ENCODE data around the gene SLC25A30.

The SLC25A30 gene

DNA sequence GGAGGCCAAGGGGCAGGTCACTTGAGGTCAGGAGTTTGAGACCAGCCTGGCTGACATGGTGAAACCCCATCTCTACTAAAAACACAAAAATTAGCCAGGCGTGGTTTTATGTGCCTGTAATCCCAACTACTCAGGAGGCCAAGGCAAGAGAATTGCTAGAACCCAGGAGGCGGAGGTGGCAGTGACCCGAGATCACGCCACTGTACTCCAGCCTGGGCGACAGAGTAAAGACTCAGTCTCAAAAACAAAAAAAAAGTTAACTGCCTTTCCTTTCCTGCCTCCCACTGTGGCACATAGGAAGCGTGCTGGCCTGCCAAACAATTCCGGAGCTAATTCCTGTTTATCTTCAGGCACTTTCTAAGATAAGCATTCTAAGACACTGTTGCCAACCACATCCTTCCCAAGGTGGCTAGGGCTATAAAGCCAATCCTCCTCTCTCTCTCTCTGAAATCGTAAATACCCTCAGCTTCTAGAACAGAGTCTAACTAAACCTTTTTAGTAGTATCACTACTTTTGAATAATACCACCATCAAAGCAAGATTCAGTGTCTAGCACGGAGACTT lies 21.6 kb downstream of the SLC25A30 start:
- no peaks in the 10 kb centered on the region for H3K27me3 ChIP-seq (ENCODE audit: insufficient read depth, poor library complexity, severe bottlenecking)
- H3K4me3 ChIP-seq (replicated peaks; ENCODE audit: insufficient read depth, low read length): no peak overlapping the region
- H3K27ac ChIP-seq (replicated peaks): no peak overlapping the region
- DNase-seq (ENCODE audit: low read depth in 1 of 2, low spot score in 1 of 2): no peak
- TF ChIP-seq, protein P1, sequence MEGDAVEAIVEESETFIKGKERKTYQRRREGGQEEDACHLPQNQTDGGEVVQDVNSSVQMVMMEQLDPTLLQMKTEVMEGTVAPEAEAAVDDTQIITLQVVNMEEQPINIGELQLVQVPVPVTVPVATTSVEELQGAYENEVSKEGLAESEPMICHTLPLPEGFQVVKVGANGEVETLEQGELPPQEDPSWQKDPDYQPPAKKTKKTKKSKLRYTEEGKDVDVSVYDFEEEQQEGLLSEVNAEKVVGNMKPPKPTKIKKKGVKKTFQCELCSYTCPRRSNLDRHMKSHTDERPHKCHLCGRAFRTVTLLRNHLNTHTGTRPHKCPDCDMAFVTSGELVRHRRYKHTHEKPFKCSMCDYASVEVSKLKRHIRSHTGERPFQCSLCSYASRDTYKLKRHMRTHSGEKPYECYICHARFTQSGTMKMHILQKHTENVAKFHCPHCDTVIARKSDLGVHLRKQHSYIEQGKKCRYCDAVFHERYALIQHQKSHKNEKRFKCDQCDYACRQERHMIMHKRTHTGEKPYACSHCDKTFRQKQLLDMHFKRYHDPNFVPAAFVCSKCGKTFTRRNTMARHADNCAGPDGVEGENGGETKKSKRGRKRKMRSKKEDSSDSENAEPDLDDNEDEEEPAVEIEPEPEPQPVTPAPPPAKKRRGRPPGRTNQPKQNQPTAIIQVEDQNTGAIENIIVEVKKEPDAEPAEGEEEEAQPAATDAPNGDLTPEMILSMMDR (IDR thresholded peaks at IDR 0.05; ENCODE audit: insufficient read depth, low read length): no peak
- TF ChIP-seq GABPA (IDR thresholded peaks at IDR 0.05; ENCODE audit: low read depth) (no peak), POLR2AphosphoS5 (IDR thresholded peaks at IDR 0.05; ENCODE audit: low read depth) (no peak), SPI1 (IDR thresholded peaks at IDR 0.05; ENCODE audit: borderline replicate concordance, low read depth) (no peak)
- TF ChIP-seq, protein P2, sequence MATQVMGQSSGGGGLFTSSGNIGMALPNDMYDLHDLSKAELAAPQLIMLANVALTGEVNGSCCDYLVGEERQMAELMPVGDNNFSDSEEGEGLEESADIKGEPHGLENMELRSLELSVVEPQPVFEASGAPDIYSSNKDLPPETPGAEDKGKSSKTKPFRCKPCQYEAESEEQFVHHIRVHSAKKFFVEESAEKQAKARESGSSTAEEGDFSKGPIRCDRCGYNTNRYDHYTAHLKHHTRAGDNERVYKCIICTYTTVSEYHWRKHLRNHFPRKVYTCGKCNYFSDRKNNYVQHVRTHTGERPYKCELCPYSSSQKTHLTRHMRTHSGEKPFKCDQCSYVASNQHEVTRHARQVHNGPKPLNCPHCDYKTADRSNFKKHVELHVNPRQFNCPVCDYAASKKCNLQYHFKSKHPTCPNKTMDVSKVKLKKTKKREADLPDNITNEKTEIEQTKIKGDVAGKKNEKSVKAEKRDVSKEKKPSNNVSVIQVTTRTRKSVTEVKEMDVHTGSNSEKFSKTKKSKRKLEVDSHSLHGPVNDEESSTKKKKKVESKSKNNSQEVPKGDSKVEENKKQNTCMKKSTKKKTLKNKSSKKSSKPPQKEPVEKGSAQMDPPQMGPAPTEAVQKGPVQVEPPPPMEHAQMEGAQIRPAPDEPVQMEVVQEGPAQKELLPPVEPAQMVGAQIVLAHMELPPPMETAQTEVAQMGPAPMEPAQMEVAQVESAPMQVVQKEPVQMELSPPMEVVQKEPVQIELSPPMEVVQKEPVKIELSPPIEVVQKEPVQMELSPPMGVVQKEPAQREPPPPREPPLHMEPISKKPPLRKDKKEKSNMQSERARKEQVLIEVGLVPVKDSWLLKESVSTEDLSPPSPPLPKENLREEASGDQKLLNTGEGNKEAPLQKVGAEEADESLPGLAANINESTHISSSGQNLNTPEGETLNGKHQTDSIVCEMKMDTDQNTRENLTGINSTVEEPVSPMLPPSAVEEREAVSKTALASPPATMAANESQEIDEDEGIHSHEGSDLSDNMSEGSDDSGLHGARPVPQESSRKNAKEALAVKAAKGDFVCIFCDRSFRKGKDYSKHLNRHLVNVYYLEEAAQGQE (IDR thresholded peaks at IDR 0.05; ENCODE audit: insufficient replicate concordance, low read depth): no peak

DNA sequence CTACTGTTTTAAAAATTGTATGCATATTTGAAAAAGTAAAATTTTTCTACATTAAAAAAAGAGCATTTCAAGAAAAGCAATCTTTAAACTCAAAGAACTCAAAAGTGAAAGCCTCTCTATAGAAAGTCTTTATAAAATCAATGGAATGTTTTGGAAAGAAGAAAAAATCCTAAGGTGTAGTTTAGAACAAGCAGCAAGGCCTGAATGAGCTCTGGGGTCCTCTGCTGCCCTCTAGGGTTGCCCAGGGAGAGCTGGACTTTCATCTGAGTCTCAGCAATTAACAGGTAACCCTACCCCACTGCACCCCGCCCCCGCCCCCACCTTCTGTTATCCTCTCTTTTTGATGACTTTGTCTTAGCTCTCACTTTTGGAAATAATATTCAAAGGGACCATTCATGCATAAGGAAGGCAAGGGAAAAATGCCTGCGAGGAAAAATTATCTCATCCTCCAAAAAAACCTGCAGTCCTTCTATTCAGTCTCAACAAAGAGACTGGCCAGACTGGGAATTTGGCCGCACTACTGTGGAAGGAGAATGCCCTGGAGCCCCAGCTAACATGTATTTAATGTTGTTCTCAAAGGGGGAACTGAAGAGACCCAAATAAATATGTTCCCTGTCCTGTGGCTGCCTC lies 24.1 kb downstream of the SLC25A30 start:
- H3K27me3 ChIP-seq (ENCODE audit: insufficient read depth, poor library complexity, severe bottlenecking): no peaks in the 10 kb centered on the region
- TF ChIP-seq, protein P2 (IDR thresholded peaks at IDR 0.05; ENCODE audit: insufficient replicate concordance, low read depth): no peak
- TF ChIP-seq, protein P1 (IDR thresholded peaks at IDR 0.05; ENCODE audit: insufficient read depth, low read length): peak; percentile 43
- DNase-seq (ENCODE audit: low read depth in 1 of 2, low spot score in 1 of 2): peak in 1 of 2 experiments; percentile 47
- H3K27ac ChIP-seq (replicated peaks): no peak overlapping the region
- no peak overlapping the region for H3K4me3 ChIP-seq (replicated peaks; ENCODE audit: insufficient read depth, low read length)

DNA sequence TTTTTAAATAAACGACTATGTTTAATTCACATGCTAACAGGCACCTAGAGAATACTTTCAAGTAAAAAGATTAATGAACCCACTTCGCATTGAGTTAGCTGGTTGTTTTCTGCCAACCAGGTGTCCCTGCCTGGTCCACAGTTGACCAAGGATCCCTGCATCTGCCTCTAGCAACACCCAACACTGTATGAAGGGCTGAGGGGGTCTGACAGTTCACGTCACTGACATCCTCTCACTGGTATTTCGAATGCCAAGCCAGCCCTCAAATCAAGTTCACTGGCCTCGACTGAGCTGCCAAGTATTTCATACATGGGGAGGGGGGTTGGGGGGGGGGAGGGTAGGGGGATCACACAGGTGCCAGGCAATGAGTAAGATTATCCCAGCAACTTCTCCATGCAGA lies 25.4 kb downstream of the SLC25A30 start:
- no peak for DNase-seq (ENCODE audit: low read depth in 1 of 2, low spot score in 1 of 2)
- no peak overlapping the region for H3K4me3 ChIP-seq (replicated peaks; ENCODE audit: insufficient read depth, low read length)
- TF ChIP-seq, protein P2 (IDR thresholded peaks at IDR 0.05; ENCODE audit: insufficient replicate concordance, low read depth): no peak
- TF ChIP-seq, protein P1 (IDR thresholded peaks at IDR 0.05; ENCODE audit: insufficient read depth, low read length): no peak
- TF ChIP-seq GABPA (IDR thresholded peaks at IDR 0.05; ENCODE audit: low read depth) (no peak), SPI1 (IDR thresholded peaks at IDR 0.05; ENCODE audit: borderline replicate concordance, low read depth) (no peak)
- no peaks in the 10 kb centered on the region for H3K27me3 ChIP-seq (ENCODE audit: insufficient read depth, poor library complexity, severe bottlenecking)
- no peak overlapping the region for H3K27ac ChIP-seq (replicated peaks)

All from HL-60 (cell line).